ENCODE results near the gene ADGRG3. TPM values are rescaled to one million over a fixed set of nuclear protein-coding genes. Genes with fewer than 3 reads are reported as not detected.

The ADGRG3 gene
- total and polyA plus RNA-seq, 9 of the 15 experiments (the other 6 are each of a cell fraction or from before 2014, with no cell fraction given), result 0.09 to 0.52 (median 0.14) TPM; not detected in 3

- TF ChIP-seq FOXM1 (IDR thresholded peaks at IDR 0.05; ENCODE audit: low read depth) (no peak), FOXM1 (CRISPR knock-in tag; IDR thresholded peaks at IDR 0.05; ENCODE audit: low read depth) (no peak), SMAD4 (CRISPR knock-in tag; conservative IDR thresholded peaks at IDR 0.05) (no peak), KDM4B (IDR thresholded peaks at IDR 0.05; ENCODE audit: borderline replicate concordance in 2 of 2, low read depth in 1 of 2) (no peak), PHB (CRISPR knock-in tag; IDR thresholded peaks at IDR 0.05) (no peak), PRDM10 (IDR thresholded peaks at IDR 0.05; ENCODE audit: partially characterized antibody) (no peak), KDM2B (CRISPR knock-in tag; IDR thresholded peaks at IDR 0.05) (no peak)
Measured at GRCh38 chr16:57685633-57686032, 17.5 kb downstream of the ADGRG3 start (continued).

GRCh38 chr16:57686577-57686976 lies 18.5 kb downstream of the ADGRG3 start:
- H3K9me3 ChIP-seq (replicated peaks; ENCODE audit: control insufficient read depth, insufficient read depth, low read depth, low read length), result no peaks in the 10 kb centered on the region
- H3K79me2 ChIP-seq (ENCODE audit: control insufficient read depth, insufficient read depth, low read length), result no peaks in the 10 kb centered on the region
- no peak overlapping the region for H3K4me2 ChIP-seq (ENCODE audit: insufficient read depth, low read length)
- no peaks in the 10 kb centered on the region for H3K36me3 ChIP-seq (ENCODE audit: control insufficient read depth, insufficient read depth, low read length)
- FAIRE-seq (no peak), DNase-seq (ENCODE audit: extremely low read depth in 1 of 4, low spot score in 3 of 4) (no peak), ATAC-seq (no peak)
- CTCF ChIA-PET (ENCODE audit: low intra/inter-chr PET ratio), result no interaction called here
- H4K20me1 ChIP-seq (replicated peaks; ENCODE audit: control insufficient read depth, insufficient read depth, low read length), result no peaks in the 10 kb centered on the region
- H3K27me3 ChIP-seq (ENCODE audit: control insufficient read depth in 2 of 2, insufficient read depth in 2 of 2, low read length in 2 of 2), result no peaks in the 10 kb centered on the region
- no TSS peak for BruUV-seq (replicated peaks)
- peak overlapping the region; percentile 38; the same call in 1 of the 2 replicates for H2AFZ ChIP-seq (ENCODE audit: low read depth, low read length)
- no peak overlapping the region for H3K4me3 ChIP-seq
- H3K9me1 ChIP-seq (ENCODE audit: control insufficient read depth, insufficient read depth, low read length), result peaks cover 8% of the 10 kb centered on the region
- no peak overlapping the region for H3K27ac ChIP-seq (ENCODE audit: extremely low read depth, low read depth, low read length)
- intact Hi-C loops (cut with micrococcal nuclease) (no loop called here), in situ Hi-C loops (cut with MboI) (no loop called here)
- no peak overlapping the region for H3K9ac ChIP-seq (ENCODE audit: insufficient read depth in 1 of 2, low read depth in 2 of 2, low read length in 2 of 2)
- H3K4me1 ChIP-seq (replicated peaks in 1 of 2; ENCODE audit: control insufficient read depth in 2 of 2, insufficient read depth in 2 of 2, low read length in 2 of 2), result peaks cover 52 to 54% of the 10 kb centered on the region in 2 experiments
- POLR2A ChIA-PET, result interaction anchor here (0.7 to 2.4 kb wide), 4 partner anchors 10 to 14 kb away, joined by 3 to 8 read pairs (median 4); no protein-coding TSS in a partner anchor
- 65% methylated on average over 4 of the region's 4 CpGs for WGBS (ENCODE audit: insufficient coverage, low coverage, missing lambda C conversion rate)
- TF ChIP-seq NFRKB (IDR thresholded peaks at IDR 0.05; ENCODE audit: low read depth), result peak; percentile 45; the same call in 1 of the 2 replicates
- no peak for TF ChIP-seq PBX2 (CRISPR knock-in tag; IDR thresholded peaks at IDR 0.05; ENCODE audit: low read depth)
- TF ChIP-seq PBX2 (tag; conservative IDR thresholded peaks at IDR 0.05; ENCODE audit: low read depth), result 0 out of 2 replicates have a peak, but pooled peaks have one; percentile 5
- TF ChIP-seq ZNF384 (IDR thresholded peaks at IDR 0.05; ENCODE audit: low read depth, low read length), result no peak
- 0 out of 2 replicates have a peak, but pooled peaks have one; percentile 24 for TF ChIP-seq CREB3 (tag; conservative IDR thresholded peaks at IDR 0.05; ENCODE audit: low read depth)
- TF ChIP-seq KLF16 (IDR thresholded peaks at IDR 0.05), result no peak
- TF ChIP-seq HCFC1 (IDR thresholded peaks at IDR 0.05; ENCODE audit: low read depth, low read length), result 0 out of 2 replicates have a peak, but pooled peaks have one; percentile 13
